Stimulated activated CD4-positive, alpha-beta T cell treated with anti-CD3 and anti-CD28 coated beads, TNF-alpha, amount 100 ng/mL, for 48 hours (primary cell): ENCODE data around the gene AHRR.

ENCODE experiments used
- DNase-seq, 3 donors: peaks; one replicate each; pipeline ENCODE4 v3.0.0-alpha.2; 2020; ENCODE audit warnings: low read depth in 3 of 3

The AHRR gene

GRCh38 chr5:346229-346935 lies 24.9 kb downstream of the AHRR start:
- DNase-seq, result no peak

- no peak for DNase-seq
These were observed 26.3 kb downstream of the AHRR start for GRCh38 chr5:347712-348284.

- no peak for DNase-seq
These were observed 27.2 kb downstream of the AHRR start for GRCh38 chr5:348726-349125.

GRCh38 chr5:350355-350754 lies 28.8 kb downstream of the AHRR start:
- no peak for DNase-seq

GRCh38 chr5:351084-351920 lies 29.8 kb downstream of the AHRR start:
- DNase-seq, result no peak

- no peak for DNase-seq
These were observed 30.4 kb downstream of the AHRR start for GRCh38 chr5:351921-352245.

- DNase-seq, result no peak
These were observed 31.4 kb downstream of the AHRR start for GRCh38 chr5:352639-353611.

- no peak for DNase-seq
These were observed 32.4 kb downstream of the AHRR start for GRCh38 chr5:353612-354580.

- DNase-seq, result no peak
These were observed 33.3 kb downstream of the AHRR start for GRCh38 chr5:354581-355378.

GRCh38 chr5:355379-355935 lies 33.9 kb downstream of the AHRR start:
- no peak for DNase-seq

GRCh38 chr5:355958-356357 lies 34.4 kb downstream of the AHRR start:
- no peak for DNase-seq

GRCh38 chr5:359301-359897 lies 37.9 kb downstream of the AHRR start:
- DNase-seq, result no peak

- no peak for DNase-seq
These were observed 38.9 kb downstream of the AHRR start for GRCh38 chr5:360257-361027.

GRCh38 chr5:362189-362588 lies 40.7 kb downstream of the AHRR start:
- no peak for DNase-seq

- DNase-seq, result no peak
These were observed 41.7 kb downstream of the AHRR start for GRCh38 chr5:362978-363765.

- no peak for DNase-seq
These were observed 43.0 kb downstream of the AHRR start for GRCh38 chr5:364497-364896.

GRCh38 chr5:366541-367357 lies 45.2 kb downstream of the AHRR start:
- DNase-seq, result no peak
